ENCODE measurements around the gene CDPF1. TPM values are rescaled to one million over a fixed set of nuclear protein-coding genes. Genes with fewer than 3 reads are reported as not detected.

CDPF1 gene
- total RNA-seq, 1 donor from 2014 or later = 3.6 TPM

DNA sequence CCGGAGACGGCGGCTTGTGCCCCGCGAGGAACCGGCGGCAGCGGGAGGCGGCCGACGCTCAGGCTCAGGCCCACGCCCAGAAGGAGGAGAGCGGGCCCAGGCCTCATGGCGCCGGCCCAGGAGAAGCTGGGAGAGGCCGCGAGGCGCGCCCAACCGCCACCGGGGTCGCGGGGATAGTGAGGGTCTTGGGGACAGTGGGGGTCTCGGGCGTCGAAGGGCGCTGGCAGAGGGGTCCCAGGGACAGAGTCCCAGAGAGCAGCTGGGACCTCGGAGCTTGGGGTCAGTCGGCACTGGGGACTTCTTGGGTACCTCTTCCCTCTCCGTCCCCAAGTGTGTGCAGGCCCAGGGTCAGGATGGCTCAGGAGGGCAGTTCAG is 13.1 kb upstream of the CDPF1 start, which contains the start of gene PKDREJ:
PKDREJ (minus strand) TSS at position 128 of the 375 bp plus-strand sequence; CDS start at position 107, 21 bp downstream.
- no peaks in the 10 kb centered on the region for H3K27me3 ChIP-seq
- no peaks in the 10 kb centered on the region for H3K9me3 ChIP-seq
- peak within 1 kb of the TSS; percentile 41 to 59 for H3K4me3 ChIP-seq
- DNase-seq (ENCODE audit: low spot score in 2 of 2) = no peak
- H3K4me1 ChIP-seq = peaks cover 0 to 8% of the 10 kb centered on the region in 2 donors
- H3K27ac ChIP-seq = no peak within 1 kb of the TSS
- intact Hi-C loops (cut with DNase I) = loop anchor here (1.0 to 10.0 kb wide), 2 partner anchors 13 to 72 kb away; partner anchors contain the start of genes CDPF1 and TRMU
- TF ChIP-seq, protein P1, sequence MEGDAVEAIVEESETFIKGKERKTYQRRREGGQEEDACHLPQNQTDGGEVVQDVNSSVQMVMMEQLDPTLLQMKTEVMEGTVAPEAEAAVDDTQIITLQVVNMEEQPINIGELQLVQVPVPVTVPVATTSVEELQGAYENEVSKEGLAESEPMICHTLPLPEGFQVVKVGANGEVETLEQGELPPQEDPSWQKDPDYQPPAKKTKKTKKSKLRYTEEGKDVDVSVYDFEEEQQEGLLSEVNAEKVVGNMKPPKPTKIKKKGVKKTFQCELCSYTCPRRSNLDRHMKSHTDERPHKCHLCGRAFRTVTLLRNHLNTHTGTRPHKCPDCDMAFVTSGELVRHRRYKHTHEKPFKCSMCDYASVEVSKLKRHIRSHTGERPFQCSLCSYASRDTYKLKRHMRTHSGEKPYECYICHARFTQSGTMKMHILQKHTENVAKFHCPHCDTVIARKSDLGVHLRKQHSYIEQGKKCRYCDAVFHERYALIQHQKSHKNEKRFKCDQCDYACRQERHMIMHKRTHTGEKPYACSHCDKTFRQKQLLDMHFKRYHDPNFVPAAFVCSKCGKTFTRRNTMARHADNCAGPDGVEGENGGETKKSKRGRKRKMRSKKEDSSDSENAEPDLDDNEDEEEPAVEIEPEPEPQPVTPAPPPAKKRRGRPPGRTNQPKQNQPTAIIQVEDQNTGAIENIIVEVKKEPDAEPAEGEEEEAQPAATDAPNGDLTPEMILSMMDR (IDR thresholded peaks at IDR 0.05) = no peak
- H3K36me3 ChIP-seq = no peaks in the 10 kb centered on the region

DNA sequence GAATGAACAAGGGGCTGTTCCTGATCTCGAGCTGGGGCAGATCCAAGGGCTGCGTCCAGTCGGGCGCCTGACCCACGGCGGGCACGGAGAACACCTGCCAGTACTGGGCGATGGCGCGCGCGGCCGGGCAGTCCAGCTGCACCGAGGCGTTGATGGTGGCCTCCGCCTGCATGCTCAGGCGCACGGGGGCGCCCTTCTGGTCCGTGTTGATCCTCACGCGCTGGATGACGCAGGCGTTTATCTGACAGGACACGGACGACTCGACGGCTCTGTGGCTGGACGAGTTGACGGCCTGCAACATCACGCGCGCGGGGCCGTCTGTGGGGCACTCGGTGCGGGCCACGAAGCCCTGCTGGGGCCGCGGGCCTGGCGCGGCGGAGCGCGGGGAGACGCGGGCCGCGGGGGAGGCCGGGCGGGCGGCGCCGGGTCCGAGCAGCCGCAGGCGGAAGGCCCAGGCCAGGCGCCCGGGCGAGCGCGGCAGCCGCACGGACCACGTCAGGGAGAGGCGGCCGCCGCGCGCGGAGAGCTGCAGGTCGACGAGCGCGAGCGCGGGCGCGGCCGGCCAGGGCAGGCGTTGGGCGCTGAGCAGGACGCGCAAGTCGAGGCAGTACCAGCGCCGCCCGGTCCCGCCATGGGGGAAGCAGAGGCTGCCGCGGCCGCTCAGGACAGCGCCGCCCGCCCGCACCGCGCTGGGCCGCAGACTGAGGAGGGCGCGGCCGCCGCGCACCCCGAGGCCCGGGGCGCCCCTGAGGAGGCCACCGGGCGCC is 12.5 kb upstream of the CDPF1 start:
- TF ChIP-seq, protein P1 (IDR thresholded peaks at IDR 0.05) = peak; percentile 13 to 26 (median 25)
- intact Hi-C loops (cut with DNase I) = loop anchor here (1.0 to 10.0 kb wide), 2 partner anchors 12 to 72 kb away; partner anchors contain the start of genes CDPF1 and TRMU
- H3K9me3 ChIP-seq = no peaks in the 10 kb centered on the region
- peak in 1 of 2 donors; percentile 84 for DNase-seq (ENCODE audit: low spot score in 2 of 2)
- H3K4me3 ChIP-seq = peak overlapping the region; percentile 41 to 59
- H3K27ac ChIP-seq = no peak overlapping the region
- no peaks in the 10 kb centered on the region for H3K36me3 ChIP-seq
- no peaks in the 10 kb centered on the region for H3K27me3 ChIP-seq
- peaks cover 0 to 8% of the 10 kb centered on the region in 2 donors for H3K4me1 ChIP-seq

DNA sequence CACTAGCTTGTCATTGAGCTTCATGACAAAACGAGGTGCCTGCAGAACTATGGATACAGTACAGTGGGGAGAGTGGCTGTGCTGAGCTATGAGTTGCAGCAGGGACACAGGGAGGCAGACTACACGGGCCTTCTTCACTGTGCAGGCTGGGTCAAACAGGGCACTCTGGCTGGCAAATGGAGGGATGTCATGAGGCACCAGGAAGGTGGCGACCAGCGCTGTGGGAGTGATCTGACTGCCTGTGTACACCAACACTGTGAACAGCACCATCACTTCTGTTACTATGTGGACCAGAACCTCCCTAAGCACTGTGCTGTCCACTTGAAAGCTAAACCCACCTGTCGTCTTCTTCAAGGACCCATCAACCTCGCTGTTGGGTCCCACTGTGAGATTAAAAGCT is 9.9 kb upstream of the CDPF1 start:
- H3K4me3 ChIP-seq = no peak overlapping the region
- no peaks in the 10 kb centered on the region for H3K9me3 ChIP-seq
- DNase-seq (ENCODE audit: low spot score in 2 of 2) = no peak
- H3K27ac ChIP-seq = no peak overlapping the region
- H3K36me3 ChIP-seq = no peaks in the 10 kb centered on the region
- H3K4me1 ChIP-seq = no peaks in the 10 kb centered on the region
- no peaks in the 10 kb centered on the region for H3K27me3 ChIP-seq
- TF ChIP-seq, protein P1 (IDR thresholded peaks at IDR 0.05) = no peak
- intact Hi-C loops (cut with DNase I) = loop anchor here (10.0 kb wide), 1 partner anchor 75 kb away; the partner anchor contains the start of gene TRMU

DNA sequence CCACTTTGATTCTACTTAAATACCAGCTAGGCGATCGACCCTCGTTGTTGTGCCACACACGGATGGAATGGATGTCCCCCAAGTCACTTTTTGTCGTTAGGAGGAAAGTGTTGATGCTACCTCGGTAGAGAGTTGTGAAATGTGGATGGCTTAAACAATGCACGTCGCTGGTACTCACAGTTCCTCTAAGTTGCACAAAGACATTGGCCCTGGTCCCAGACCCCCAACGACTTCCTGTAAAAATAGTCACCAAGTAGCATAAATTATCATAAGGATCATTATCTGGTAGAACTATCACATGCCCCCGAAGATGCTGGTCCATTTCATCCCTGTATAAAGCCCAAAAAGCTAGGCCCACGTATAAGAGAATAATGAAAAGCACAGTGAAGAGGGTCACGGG is 9.3 kb upstream of the CDPF1 start:
- TF ChIP-seq, protein P1 (IDR thresholded peaks at IDR 0.05) = no peak
- H3K36me3 ChIP-seq = no peaks in the 10 kb centered on the region
- no peak for DNase-seq (ENCODE audit: low spot score in 2 of 2)
- no peaks in the 10 kb centered on the region for H3K9me3 ChIP-seq
- intact Hi-C loops (cut with DNase I) = no loop called here
- H3K4me3 ChIP-seq = no peak overlapping the region
- H3K27me3 ChIP-seq = no peaks in the 10 kb centered on the region
- no peaks in the 10 kb centered on the region for H3K4me1 ChIP-seq
- H3K27ac ChIP-seq = no peak overlapping the region

DNA sequence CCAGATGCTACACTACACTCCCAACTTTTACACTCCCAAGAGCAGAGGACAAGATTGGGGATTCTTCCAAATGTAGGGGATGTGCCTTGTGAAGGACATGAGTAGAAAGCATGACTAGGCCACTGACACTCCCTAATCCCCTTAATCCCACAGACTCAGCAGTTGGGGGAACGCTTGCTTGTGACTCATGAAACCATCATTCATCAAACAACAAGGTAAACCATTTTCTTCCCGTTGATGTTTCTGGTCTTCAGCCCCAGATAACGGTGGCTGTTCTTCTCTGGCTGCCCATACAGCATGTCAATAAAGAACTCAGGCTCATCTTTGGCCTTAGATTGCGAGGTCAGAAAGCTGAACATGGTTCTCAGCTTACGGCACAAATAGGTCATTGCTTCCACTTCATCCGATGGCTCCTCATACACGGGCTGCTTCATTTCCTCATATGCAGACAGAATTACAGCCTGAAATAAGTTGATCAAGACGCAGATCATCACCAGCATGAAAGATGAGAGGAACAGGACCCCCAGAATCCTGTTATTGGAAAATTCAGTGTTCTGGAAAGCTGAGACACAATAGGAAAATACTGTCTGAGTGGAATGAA is 6.4 kb upstream of the CDPF1 start:
- H3K4me3 ChIP-seq = no peak overlapping the region
- H3K27me3 ChIP-seq = no peaks in the 10 kb centered on the region
- no peak overlapping the region for H3K27ac ChIP-seq
- no peaks in the 10 kb centered on the region for H3K36me3 ChIP-seq
- intact Hi-C loops (cut with DNase I) = no loop called here
- H3K9me3 ChIP-seq = no peaks in the 10 kb centered on the region
- H3K4me1 ChIP-seq = no peaks in the 10 kb centered on the region
- TF ChIP-seq, protein P1 (IDR thresholded peaks at IDR 0.05) = no peak
- DNase-seq (ENCODE audit: low spot score in 2 of 2) = no peak
